Brain microvascular endothelial cell (primary cell): ENCODE data around the gene FBN2.
"Not testable (repeated sequence)": the region's sequence is repeated elsewhere in the genome, so short reads cannot be mapped to it uniquely, and the experiment has no call there.

Experiments
- DNase-seq: peaks from one replicate; pipeline ENCODE4 v3.0.0-alpha.2; 2020
- H3K27ac ChIP-seq: fragments of 250-450 bp; sonication (Bioruptor Pico); 2 replicates; pipeline ENCODE4 v1.5.1; 2020; ENCODE audit warnings: mild to moderate bottlenecking, moderate library complexity
- H3K27me3 ChIP-seq: fragments of 250-450 bp; sonication (Bioruptor Pico); replicated peaks from 2 replicates; pipeline ENCODE4 v1.5.1; 2020; ENCODE audit warnings: mild to moderate bottlenecking
- H3K36me3 ChIP-seq: fragments of 250-450 bp; sonication (Bioruptor Pico); replicated peaks from 2 replicates; pipeline ENCODE4 v1.5.1; 2020; ENCODE audit warnings: mild to moderate bottlenecking
- H3K4me3 ChIP-seq: 2 replicates; pipeline ENCODE4 v1.5.1; 2011; ENCODE audit warnings: low read depth, mild to moderate bottlenecking, control low read depth, low read length, moderate library complexity
- in situ Hi-C: cut with HindIII; loops from 2 replicates; pipeline ENCODE4 v1.10.0; 2017; ENCODE audit warnings: low sequenced_read_pairs, low pct_ligation_motif_present
- TF ChIP-seq, protein P1 (sequence below): IDR thresholded peaks from 2 replicates; pipeline ENCODE4 v1.5.1; 2011; ENCODE audit warnings: low read depth, mild to moderate bottlenecking, moderate library complexity, low read length, control low read depth, inconsistent platforms; ENCODE audit errors: missing control alignments

The FBN2 gene

DNA sequence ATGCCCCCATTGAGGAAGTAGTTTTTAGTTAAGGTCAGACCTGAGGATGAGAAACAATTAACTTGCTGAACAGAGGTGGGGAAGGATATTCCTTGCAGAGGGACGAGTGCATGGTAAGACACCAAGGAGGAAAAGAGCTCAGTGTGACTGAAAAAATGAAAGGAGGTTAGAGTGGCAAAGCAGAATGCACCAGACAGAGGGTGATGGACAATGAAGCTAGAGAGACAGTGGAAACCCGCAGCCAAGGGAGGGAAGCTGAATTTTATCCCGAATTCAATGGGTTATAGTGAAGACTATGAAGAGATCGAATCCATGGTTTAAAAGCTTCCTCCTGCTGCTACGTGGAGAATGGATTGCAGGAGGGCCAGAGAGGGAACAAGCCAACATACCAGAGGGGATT is 206.8 kb downstream of the FBN2 start:
- DNase-seq, result no peak
- Histone ChIP-seq H3K4me3 (no peak overlapping the region), H3K27me3 (no peaks in the 10 kb centered on the region), H3K27ac (no peak overlapping the region), H3K36me3 (peaks cover 44% of the 10 kb centered on the region)
- in situ Hi-C loops, result no loop called here
- TF ChIP-seq, protein P1, sequence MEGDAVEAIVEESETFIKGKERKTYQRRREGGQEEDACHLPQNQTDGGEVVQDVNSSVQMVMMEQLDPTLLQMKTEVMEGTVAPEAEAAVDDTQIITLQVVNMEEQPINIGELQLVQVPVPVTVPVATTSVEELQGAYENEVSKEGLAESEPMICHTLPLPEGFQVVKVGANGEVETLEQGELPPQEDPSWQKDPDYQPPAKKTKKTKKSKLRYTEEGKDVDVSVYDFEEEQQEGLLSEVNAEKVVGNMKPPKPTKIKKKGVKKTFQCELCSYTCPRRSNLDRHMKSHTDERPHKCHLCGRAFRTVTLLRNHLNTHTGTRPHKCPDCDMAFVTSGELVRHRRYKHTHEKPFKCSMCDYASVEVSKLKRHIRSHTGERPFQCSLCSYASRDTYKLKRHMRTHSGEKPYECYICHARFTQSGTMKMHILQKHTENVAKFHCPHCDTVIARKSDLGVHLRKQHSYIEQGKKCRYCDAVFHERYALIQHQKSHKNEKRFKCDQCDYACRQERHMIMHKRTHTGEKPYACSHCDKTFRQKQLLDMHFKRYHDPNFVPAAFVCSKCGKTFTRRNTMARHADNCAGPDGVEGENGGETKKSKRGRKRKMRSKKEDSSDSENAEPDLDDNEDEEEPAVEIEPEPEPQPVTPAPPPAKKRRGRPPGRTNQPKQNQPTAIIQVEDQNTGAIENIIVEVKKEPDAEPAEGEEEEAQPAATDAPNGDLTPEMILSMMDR, result no peak

DNA sequence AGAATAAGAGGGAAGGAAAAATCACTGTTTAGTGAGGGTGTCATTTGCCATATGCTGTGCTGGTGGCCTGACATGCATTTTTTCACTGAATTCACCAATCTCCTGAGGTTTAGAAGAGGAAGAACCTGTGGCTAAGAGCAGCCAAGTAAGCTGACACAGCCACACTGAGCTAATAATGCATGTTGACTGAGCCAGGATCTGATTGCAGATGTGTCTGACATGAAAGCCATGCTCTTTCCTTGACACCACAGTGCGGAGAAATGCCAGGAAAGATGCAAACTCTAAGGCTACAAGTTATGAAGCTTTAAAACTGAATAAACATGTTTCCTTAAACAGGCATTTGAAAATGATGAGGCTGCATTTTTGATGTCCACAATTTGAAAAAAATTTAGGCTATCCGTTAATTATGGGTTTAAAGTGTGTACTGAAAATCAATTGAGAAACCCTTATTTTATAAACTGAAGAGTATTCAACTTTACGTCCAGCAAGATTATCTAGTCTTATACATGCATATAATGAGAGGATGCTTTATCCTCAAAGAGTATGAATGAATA is 208.6 kb downstream of the FBN2 start:
- peaks cover 35% of the 10 kb centered on the region for H3K36me3 ChIP-seq
- TF ChIP-seq, protein P1, result no peak
- no peaks in the 10 kb centered on the region for H3K27me3 ChIP-seq
- in situ Hi-C loops, result no loop called here
- no peak overlapping the region for H3K27ac ChIP-seq
- no peak overlapping the region for H3K4me3 ChIP-seq
- no peak for DNase-seq

DNA sequence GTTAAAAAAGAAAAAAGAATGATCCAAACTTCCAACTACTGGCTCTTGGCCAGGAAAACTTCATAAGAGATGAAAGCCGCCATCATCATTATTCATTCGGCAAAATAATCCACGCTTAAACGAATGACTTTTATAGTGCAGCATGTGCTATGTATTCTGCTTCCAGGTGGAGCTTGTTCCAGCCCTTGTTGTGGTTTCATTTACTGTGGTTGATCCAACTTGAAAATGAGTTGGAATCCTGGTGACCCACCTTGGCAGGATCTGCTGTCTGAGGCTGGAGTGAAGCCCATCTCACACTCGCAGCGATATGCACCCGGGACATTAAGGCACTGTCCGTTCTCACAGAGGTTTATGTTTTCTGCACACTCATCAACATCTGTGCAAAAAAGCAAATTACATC is 209.6 kb downstream of the FBN2 start:
- H3K27ac ChIP-seq, result no peak overlapping the region
- in situ Hi-C loops, result no loop called here
- TF ChIP-seq, protein P1, result no peak
- peaks cover 32% of the 10 kb centered on the region for H3K36me3 ChIP-seq
- no peak for DNase-seq
- H3K27me3 ChIP-seq, result no peaks in the 10 kb centered on the region
- no peak overlapping the region for H3K4me3 ChIP-seq

DNA sequence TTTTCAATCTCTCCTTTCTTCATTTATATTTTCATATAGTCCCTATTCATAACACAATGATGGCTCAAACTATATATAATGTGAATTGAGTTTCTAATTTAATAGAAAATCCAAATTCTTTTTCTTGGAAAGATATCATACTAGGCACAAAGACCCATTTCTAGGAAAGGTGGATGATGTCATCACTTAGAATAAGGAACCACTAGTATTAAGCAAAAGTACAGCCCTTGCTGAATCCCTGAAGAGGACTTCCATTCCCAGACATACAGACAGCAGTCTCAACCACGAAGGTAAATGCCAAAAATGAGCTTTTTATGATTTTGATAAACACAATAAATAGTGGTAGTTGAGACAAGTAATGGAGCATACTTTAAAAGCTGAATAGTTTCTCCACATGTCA is 210.0 kb downstream of the FBN2 start:
- in situ Hi-C loops, result no loop called here
- peaks cover 32% of the 10 kb centered on the region for H3K36me3 ChIP-seq
- no peak overlapping the region for H3K27ac ChIP-seq
- no peak overlapping the region for H3K4me3 ChIP-seq
- DNase-seq, result no peak
- H3K27me3 ChIP-seq, result no peaks in the 10 kb centered on the region
- TF ChIP-seq, protein P1, result no peak

DNA sequence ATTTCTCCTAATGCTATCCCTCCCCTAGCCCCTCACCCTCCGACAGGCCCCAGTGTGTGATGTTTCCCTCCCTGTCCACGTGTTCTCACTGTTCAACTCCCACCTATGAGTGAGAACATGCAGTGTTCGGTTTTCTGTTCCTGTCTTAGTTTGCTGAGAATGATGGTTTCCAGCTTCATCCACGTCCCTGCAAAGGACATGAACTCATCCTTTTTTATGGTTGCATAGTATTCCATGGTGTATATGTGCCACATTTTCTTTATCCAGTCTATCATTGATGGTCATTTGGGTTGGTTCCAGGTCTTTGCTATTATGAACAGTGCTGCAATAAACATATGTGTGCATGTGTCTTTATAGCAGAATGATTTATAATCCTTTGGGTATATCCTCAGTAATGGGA is 216.6 kb downstream of the FBN2 start:
- in situ Hi-C loops, DNase-seq, H3K27ac ChIP-seq, H3K4me3 ChIP-seq, H3K27me3 ChIP-seq, H3K36me3 ChIP-seq: not testable (repeated sequence)

DNA sequence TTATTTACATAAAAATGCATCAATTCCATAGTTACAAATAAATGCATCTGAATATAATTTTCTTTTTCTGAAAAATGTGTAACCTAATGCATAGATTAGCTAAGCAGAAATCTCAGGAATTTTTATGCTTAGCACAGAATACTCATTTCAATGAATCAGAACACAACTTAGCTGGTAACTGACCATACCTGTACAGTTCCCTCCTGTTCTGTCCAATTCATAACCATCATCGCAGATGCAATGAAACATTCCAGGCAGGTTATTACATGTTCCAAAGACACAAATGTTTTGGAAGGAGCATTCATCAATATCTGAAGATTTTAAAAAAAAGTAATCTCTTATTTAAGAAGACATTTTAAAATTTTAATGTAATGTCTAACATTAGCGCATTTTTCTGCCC is 219.4 kb downstream of the FBN2 start:
- Histone ChIP-seq H3K27me3 (no peaks in the 10 kb centered on the region), H3K4me3 (no peak overlapping the region), H3K27ac (no peak overlapping the region), H3K36me3 (no peaks in the 10 kb centered on the region)
- in situ Hi-C loops, result no loop called here
- DNase-seq, result no peak
- TF ChIP-seq, protein P1, result no peak
